NCI-H2196 treated with DMSO at 0.1 percent for 48 hours (cell line): ENCODE results near the gene TMEM217.
A peak's percentile ranks its signal among the peaks of the same experiment; 100 is the strongest.

Experiments used
- DNase-seq: peaks from one replicate; lab custom pipeline; 2025; ENCODE audit not compliant: unreplicated experiment; lab: John Stamatoyannopoulos, UW

Gene TMEM217

GRCh38 chr6:37169496-37170272, 88.3 kb downstream of the TMEM217 start, which contains the start of gene PIM1:
Gene PIM1 (plus strand): TSS chr6:37170152. CDS start chr6:37170576, 424 bp downstream.
- DNase-seq: peak; percentile 93

GRCh38 chr6:37168811-37169495, 89.0 kb downstream of the TMEM217 start:
- DNase-seq: no peak

GRCh38 chr6:37168163-37168758, 89.7 kb downstream of the TMEM217 start:
- no peak for DNase-seq

GRCh38 chr6:37162740-37163139, 95.2 kb downstream of the TMEM217 start:
- DNase-seq: no peak
